K562 (cell line): ENCODE results near the gene PARP11. TPM values are rescaled to one million over a fixed set of nuclear protein-coding genes. Genes with fewer than 3 reads are reported as not detected.

Experiments
- C11orf30 ChIP-seq: fragments of 450-650 bp; IDR thresholded peaks from 2 replicates; pipeline ENCODE4 v1.6.1; 2016; ENCODE audit warnings: low read depth, mild to moderate bottlenecking
- MAFF ChIP-seq: IDR thresholded peaks from 2 replicates; pipeline ENCODE4 v1.6.1; 2012; ENCODE audit warnings: low read length, improper control_type of control experiment
- NR1H2 ChIP-seq: sonication (generic); formaldehyde crosslinking; IDR thresholded peaks from 2 replicates; pipeline ENCODE4 v1.4.0; 2020; ENCODE audit warnings: mild to moderate bottlenecking, missing genetic modification reagents
- RAD21 ChIP-seq, 2 experiments: fragments of 250-450 bp in 1 of 2; fragments of 450-650 bp in 1 of 2; sonication (Bioruptor Pico) in 1 of 2; formaldehyde crosslinking in 1 of 2; IDR thresholded peaks in 1 of 2; conservative IDR thresholded peaks in 1 of 2; 2 replicates each; pipeline versions ENCODE4 v1.4.0 to v1.8.0; 2020 to 2022; ENCODE audit warnings: mild to moderate bottlenecking in 2 of 2, moderate library complexity in 1 of 2
- polyA plus RNA-seq, 8 experiments: library from polyadenylated mRNA; depleted of rRNA in 4 of 8; stranded (reverse) in 5 of 8; unstranded in 3 of 8; fragments of >200 nt; fragmentation: Nextera tagmentation in 2 of 8; fragmentation: Illumina TruSeq in 1 of 8; extraction: Ambion mirVana in 2 of 8; extraction: Trizol in 1 of 8; gene quantifications; 2 replicates each; pipeline versions ENCODE4 v1.2.1 to v1.2.3, GENCODE V29; 2011 to 2014; ENCODE audit warnings: inconsistent platforms in 1 of 8, missing spikeins in 1 of 8
- total RNA-seq, 7 experiments: library from RNA; depleted of rRNA in 6 of 7; stranded (reverse); fragments of >200 nt in 6 of 7; fragmentation: Illumina TruSeq in 2 of 7; extraction: Trizol in 2 of 7; gene quantifications; 2 replicates each; pipeline versions ENCODE4 v1.2.1 to v1.2.3, GENCODE V29; 2011 to 2021; ENCODE audit warnings: low replicate concordance in 1 of 7
- TF ChIP-seq, protein P1 (sequence below), 3 experiments: IDR thresholded peaks in 2 of 3; conservative IDR thresholded peaks in 1 of 3; 2 replicates each; pipeline ENCODE4 v1.5.1; 2011 to 2012; ENCODE audit warnings: low read length in 3 of 3, mild to moderate bottlenecking in 3 of 3, control low read depth in 2 of 3, improper control_type of control experiment in 1 of 3, inconsistent platforms in 1 of 3, low read depth in 1 of 3, mixed read lengths in 1 of 3, moderate library complexity in 1 of 3; ENCODE audit not compliant: insufficient read depth in 2 of 3
- TF ChIP-seq, protein P2 (sequence below), 2 experiments: fragments of 450-650 bp; formaldehyde crosslinking in 1 of 2; IDR thresholded peaks; 2 replicates each; pipeline versions ENCODE4 v1.4.0 to v1.6.1; 2014 to 2020; ENCODE audit warnings: mild to moderate bottlenecking in 2 of 2, borderline replicate concordance in 1 of 2, low read depth in 1 of 2

Gene PARP11
- total and polyA plus RNA-seq, 9 of the 15 experiments (the other 6 are each of a cell fraction or from before 2014, with no cell fraction given): 0.40 to 2.5 (median 1.4) TPM

DNA sequence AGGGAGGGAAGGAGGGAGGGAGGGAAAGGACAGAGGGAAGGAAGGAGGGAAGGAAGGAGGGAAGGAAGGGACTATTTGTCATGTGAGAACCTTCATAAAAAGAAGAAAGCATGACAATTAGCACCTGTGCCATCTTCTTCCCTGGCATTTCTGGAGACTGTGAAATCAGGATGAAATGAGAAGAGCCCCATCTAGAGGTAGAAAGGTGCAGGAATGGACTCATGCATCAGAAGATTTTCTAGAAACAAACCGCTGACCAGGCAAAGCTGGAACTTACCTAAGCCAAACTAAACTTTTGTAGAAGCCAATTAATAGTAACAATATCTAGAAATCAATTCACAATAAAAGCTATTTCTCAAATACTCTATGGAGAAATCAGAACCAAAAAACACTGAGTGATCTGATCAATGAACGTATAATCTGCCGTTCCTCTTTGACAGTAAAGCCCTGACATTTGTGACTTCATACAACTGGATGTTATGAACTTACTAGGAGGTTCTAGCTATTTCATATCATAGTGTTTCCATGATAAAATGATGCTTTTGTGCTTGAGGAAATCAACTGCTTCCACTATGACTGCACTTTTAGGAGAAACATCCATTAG is 95.9 kb downstream of the PARP11 start (continued):
- TF ChIP-seq, protein P1, sequence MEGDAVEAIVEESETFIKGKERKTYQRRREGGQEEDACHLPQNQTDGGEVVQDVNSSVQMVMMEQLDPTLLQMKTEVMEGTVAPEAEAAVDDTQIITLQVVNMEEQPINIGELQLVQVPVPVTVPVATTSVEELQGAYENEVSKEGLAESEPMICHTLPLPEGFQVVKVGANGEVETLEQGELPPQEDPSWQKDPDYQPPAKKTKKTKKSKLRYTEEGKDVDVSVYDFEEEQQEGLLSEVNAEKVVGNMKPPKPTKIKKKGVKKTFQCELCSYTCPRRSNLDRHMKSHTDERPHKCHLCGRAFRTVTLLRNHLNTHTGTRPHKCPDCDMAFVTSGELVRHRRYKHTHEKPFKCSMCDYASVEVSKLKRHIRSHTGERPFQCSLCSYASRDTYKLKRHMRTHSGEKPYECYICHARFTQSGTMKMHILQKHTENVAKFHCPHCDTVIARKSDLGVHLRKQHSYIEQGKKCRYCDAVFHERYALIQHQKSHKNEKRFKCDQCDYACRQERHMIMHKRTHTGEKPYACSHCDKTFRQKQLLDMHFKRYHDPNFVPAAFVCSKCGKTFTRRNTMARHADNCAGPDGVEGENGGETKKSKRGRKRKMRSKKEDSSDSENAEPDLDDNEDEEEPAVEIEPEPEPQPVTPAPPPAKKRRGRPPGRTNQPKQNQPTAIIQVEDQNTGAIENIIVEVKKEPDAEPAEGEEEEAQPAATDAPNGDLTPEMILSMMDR (IDR thresholded peaks at IDR 0.05 in 2 of 3, conservative IDR thresholded peaks at IDR 0.05 in 1 of 3; ENCODE audit: insufficient read depth in 2 of 3, low read depth in 1 of 3, low read length in 3 of 3): peak; percentile 33 to 67 (median 45); a peak in 5 of 6 replicates
- no peak for TF ChIP-seq NR1H2 (CRISPR knock-in tag)
- TF ChIP-seq, protein P2, sequence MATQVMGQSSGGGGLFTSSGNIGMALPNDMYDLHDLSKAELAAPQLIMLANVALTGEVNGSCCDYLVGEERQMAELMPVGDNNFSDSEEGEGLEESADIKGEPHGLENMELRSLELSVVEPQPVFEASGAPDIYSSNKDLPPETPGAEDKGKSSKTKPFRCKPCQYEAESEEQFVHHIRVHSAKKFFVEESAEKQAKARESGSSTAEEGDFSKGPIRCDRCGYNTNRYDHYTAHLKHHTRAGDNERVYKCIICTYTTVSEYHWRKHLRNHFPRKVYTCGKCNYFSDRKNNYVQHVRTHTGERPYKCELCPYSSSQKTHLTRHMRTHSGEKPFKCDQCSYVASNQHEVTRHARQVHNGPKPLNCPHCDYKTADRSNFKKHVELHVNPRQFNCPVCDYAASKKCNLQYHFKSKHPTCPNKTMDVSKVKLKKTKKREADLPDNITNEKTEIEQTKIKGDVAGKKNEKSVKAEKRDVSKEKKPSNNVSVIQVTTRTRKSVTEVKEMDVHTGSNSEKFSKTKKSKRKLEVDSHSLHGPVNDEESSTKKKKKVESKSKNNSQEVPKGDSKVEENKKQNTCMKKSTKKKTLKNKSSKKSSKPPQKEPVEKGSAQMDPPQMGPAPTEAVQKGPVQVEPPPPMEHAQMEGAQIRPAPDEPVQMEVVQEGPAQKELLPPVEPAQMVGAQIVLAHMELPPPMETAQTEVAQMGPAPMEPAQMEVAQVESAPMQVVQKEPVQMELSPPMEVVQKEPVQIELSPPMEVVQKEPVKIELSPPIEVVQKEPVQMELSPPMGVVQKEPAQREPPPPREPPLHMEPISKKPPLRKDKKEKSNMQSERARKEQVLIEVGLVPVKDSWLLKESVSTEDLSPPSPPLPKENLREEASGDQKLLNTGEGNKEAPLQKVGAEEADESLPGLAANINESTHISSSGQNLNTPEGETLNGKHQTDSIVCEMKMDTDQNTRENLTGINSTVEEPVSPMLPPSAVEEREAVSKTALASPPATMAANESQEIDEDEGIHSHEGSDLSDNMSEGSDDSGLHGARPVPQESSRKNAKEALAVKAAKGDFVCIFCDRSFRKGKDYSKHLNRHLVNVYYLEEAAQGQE (IDR thresholded peaks at IDR 0.05; ENCODE audit: borderline replicate concordance): peak; percentile 5; the same call in 1 of the 2 replicates
- TF ChIP-seq, protein P2 (CRISPR knock-in tag; IDR thresholded peaks at IDR 0.05; ENCODE audit: low read depth): no peak
- peak; percentile 39 to 64 for TF ChIP-seq RAD21 (CRISPR knock-in tag; conservative IDR thresholded peaks at IDR 0.05 in 1 of 2, IDR thresholded peaks at IDR 0.05 in 1 of 2)
- TF ChIP-seq C11orf30: peak; percentile 46; the same call in 1 of the 2 replicates
- TF ChIP-seq MAFF: 0 out of 2 replicates have a peak, but pooled peaks have one; percentile 14
